Subcutaneous preadipocyte (primary cell): Measurements from ENCODE around the gene NUP214. TPM values are rescaled to one million over a fixed set of nuclear protein-coding genes. Genes with fewer than 3 reads are reported as not detected.

Experiments
- small RNA-seq: library from RNA; depleted of rRNA; stranded (forward); fragments of <200 nt; gene quantifications from one replicate; pipeline ENCODE3, GENCODE V24; 2012
- total RNA-seq: library from RNA; depleted of rRNA; stranded (reverse); fragments of >200 nt; gene quantifications from 2 replicates; pipeline ENCODE4 v1.2.3, GENCODE V29; 2012

NUP214 gene
- 16.9 and 20.7 TPM in 2 replicates for total RNA-seq

DNA sequence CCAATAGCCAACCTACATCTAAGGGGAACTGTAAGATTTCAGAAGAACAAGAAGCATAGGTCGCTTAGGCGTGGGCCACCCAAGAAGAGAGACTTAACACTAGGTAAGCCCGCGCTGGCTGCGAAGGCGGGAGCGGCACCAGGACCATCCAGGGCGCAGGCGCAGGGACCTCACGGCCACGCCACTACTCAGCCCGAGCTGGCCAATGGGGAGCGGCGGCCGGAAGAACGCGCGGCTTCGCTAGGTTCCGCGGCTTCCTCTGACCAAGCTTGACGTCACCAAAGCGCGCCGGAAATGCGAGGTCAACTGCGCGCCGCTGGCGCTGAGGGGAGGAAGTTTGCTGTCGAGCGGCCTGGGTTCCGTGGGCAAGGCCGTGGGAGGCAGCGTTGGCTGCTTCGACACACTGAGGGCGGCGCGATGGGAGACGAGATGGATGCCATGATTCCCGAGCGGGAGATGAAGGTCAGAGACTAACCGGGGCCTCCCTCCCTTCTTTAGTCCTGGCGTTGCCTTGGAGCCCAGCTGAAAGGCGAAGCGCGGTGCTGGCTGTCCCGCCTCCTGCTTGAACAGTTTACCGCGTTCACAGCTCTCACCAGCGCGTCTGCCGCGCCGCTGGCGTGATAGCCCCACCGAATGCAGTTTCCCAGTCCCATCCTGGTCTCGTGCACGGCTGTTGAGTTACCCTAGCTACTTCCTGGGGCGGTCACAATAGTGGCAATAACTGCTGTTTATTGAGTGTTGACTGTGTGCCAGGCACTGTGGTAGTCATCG, at the start of gene NUP214:
TSS of gene NUP214 (plus strand) at position 299 of the 771 bp plus-strand sequence. CDS start at position 418, 119 bp downstream.

DNA sequence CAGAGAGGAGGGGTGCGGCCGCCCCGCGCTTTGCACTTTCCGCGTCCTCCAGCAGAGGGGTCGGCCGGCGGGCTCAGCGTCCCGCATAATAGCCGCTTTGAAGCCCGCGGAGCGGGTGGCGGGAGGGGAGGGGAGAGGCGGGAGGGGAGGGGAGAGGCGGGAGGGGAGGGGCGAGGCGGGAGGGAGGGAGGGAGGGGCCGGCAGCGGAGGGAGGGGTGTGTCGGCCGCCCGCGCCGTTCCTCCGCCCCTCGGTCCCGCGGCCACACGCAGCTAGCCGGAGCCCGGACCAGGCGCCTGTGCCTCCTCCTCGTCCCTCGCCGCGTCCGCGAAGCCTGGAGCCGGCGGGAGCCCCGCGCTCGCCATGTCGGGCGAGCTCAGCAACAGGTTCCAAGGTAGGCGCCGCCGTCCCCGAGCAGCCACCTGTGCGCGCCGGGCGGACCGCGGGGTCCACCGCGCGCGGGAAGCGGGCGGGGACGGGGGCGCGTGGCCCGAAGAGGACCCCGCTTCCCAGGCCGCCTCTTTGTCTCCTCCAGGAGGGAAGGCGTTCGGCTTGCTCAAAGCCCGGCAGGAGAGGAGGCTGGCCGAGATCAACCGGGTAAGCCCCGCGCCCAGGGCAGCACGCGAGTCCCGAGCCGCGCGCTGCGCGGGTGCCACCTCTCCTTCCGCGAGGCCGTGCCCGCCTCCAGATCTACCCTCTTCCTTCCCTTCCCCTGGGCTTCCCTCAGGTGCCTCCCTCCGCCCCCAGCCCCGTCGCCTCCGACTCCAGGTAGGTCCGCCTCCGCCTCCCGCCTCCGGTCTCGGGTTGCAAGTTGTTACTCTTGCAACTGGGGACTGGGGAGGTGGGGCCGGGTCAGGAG, 28.9 kb upstream of the NUP214 start, which contains the start of gene AIF1L:
TSS of gene AIF1L (plus strand) at position 263 of the 857 bp plus-strand sequence. CDS start at position 362, 99 bp downstream.

DNA sequence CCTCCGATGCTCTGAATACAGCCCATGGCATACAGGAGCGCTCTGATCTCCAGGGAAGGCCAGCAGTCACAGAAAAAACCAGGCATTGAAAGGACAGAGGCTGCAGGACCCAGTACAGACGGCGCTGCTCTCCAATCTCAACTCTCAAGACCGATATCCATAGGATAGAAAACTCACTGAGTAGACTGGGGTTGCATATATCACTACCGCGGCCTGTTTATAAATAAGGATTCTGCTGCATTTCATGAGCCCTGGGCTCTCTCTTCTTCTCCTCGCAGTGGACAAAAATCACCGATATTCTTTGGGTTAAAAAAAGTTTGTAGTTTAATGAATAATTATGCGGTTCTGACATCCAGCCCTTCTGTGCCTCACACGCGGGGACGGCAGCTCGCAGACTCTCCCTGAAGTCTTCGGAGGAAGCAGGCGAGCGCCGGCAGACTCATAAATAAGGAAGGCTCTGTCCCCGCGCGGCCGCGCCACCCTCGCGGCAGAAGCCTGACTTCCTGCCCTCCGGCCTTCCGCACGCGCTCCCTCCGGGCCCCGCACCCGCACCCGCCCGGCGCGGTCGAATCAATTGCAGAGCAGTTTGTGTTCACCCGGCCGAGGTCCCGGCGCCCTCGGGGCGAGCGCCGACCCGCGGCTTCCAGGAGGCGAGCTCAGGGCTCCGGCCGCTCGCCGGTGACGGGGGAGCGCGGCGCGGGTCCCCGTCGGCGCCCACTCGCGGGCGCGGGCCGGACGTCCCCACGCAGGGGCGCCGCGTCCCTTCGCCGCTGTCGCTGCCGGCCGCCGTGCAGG, 150.9 kb downstream of the NUP214 start, which contains the start of gene FAM78A:
TSS of gene FAM78A (minus strand) at position 417 of the 795 bp plus-strand sequence. CDS start at position 86, 331 bp downstream.

Small RNA genes lying within 50 kb of the gene (small RNA-seq; reads per million reads assigned to genes)
- gene RNU6-881P = not detected

Other genes with a start within 250 kb of the NUP214 start
- gene QRFP, start 228.8 kb upstream of the NUP214 start, total RNA-seq = not detected in 2 replicates
- gene FIBCD1, start 186.3 kb upstream of the NUP214 start, total RNA-seq = 1.8 and 2.2 TPM in 2 replicates
- 0.20 and 0.37 TPM in 2 replicates for gene LAMC3, start 116.4 kb upstream of the NUP214 start, total RNA-seq
- gene AIF1L, start 29.1 kb upstream of the NUP214 start, total RNA-seq = 0.20 and 0.37 TPM in 2 replicates
- gene FAM78A, start 150.9 kb downstream of the NUP214 start, total RNA-seq = 0.59 and 0.73 TPM in 2 replicates
- 7.8 and 13.6 TPM in 2 replicates for gene PLPP7, start 164.1 kb downstream of the NUP214 start, total RNA-seq